ENCODE results near the gene ATP6V1G2. TPM values are rescaled to one million over a fixed set of nuclear protein-coding genes. Genes with fewer than 3 reads are reported as not detected.

ATP6V1G2 gene
- polyA plus RNA-seq, 1 donor (not counting 4 experiments of a cell fraction or from before 2014, with no cell fraction given) = 1.3 TPM

- TF ChIP-seq CTCF (optimal IDR thresholded peaks at IDR 0.05 in 1 of 3, IDR thresholded peaks at IDR 0.05 in 1 of 3, conservative IDR thresholded peaks at IDR 0.05 in 1 of 3; ENCODE audit: extremely low read depth in 1 of 3, insufficient read depth in 2 of 3, low read length in 3 of 3) = no peak
- TF ChIP-seq EZH2 (IDR thresholded peaks at IDR 0.05; ENCODE audit: low read length) = no peak
- peaks cover 50 to 73% of the 10 kb centered on the region in 2 experiments for H3K36me3 ChIP-seq (ENCODE audit: control insufficient read depth in 2 of 2, extremely low read depth in 1 of 2, insufficient read depth in 2 of 2, low read length in 2 of 2)
- no peak overlapping the region for H3K4me2 ChIP-seq (ENCODE audit: control insufficient read depth, extremely low read depth, insufficient read depth, low read depth, low read length)
- H4K20me1 ChIP-seq (ENCODE audit: control insufficient read depth, extremely low read depth, insufficient read depth, low read length) = peaks cover 46% of the 10 kb centered on the region
- FAIRE-seq = no peak
- no peaks in the 10 kb centered on the region for H3K9me3 ChIP-seq (ENCODE audit: control insufficient read depth, low read depth, low read length)
- H3K9me1 ChIP-seq (ENCODE audit: control insufficient read depth, extremely low read depth, insufficient read depth, low read length) = no peaks in the 10 kb centered on the region
- no peak overlapping the region for H3K9ac ChIP-seq (ENCODE audit: control insufficient read depth, extremely low read depth, insufficient read depth, low read length)
- peaks cover 71% of the 10 kb centered on the region for H3K79me2 ChIP-seq (ENCODE audit: control insufficient read depth, insufficient read depth, low read length)
- no peaks in the 10 kb centered on the region for H3K27me3 ChIP-seq (ENCODE audit: control insufficient read depth, extremely low read depth, insufficient read depth, low read length)
- H3K27ac ChIP-seq (ENCODE audit: control insufficient read depth, insufficient read depth, low read length) = no peak overlapping the region
- H2AFZ ChIP-seq (ENCODE audit: control insufficient read depth, low read length) = no peak overlapping the region
- DNase-seq (ENCODE audit: low read depth, low spot score) = no peak
- H3K4me3 ChIP-seq (ENCODE audit: control insufficient read depth in 2 of 3, extremely low read depth in 1 of 3, insufficient read depth in 2 of 3, low read depth in 1 of 3, low read length in 3 of 3) = no peak overlapping the region
- dilution Hi-C loops (cut with MboI; ENCODE audit: extremely low pct_ligation_motif_present, low sequenced_read_pairs) = no loop called here
- peaks cover 23% of the 10 kb centered on the region for H3K4me1 ChIP-seq (ENCODE audit: control insufficient read depth, extremely low read depth, insufficient read depth, low read length)
Measured at GRCh38 chr6:31535538-31536324, 10.7 kb downstream of the ATP6V1G2 start.

- H3K79me2 ChIP-seq (ENCODE audit: control insufficient read depth, insufficient read depth, low read length) = peaks cover 59% of the 10 kb centered on the region
- peaks cover 13% of the 10 kb centered on the region for H3K4me1 ChIP-seq (ENCODE audit: control insufficient read depth, extremely low read depth, insufficient read depth, low read length)
- peaks cover 55 to 69% of the 10 kb centered on the region in 2 experiments for H3K36me3 ChIP-seq (ENCODE audit: control insufficient read depth in 2 of 2, extremely low read depth in 1 of 2, insufficient read depth in 2 of 2, low read length in 2 of 2)
- H4K20me1 ChIP-seq (ENCODE audit: control insufficient read depth, extremely low read depth, insufficient read depth, low read length) = peaks cover 39% of the 10 kb centered on the region
- H3K9me3 ChIP-seq (ENCODE audit: control insufficient read depth, low read depth, low read length) = no peaks in the 10 kb centered on the region
- no peak overlapping the region for H2AFZ ChIP-seq (ENCODE audit: control insufficient read depth, low read length)
- no peak overlapping the region for H3K4me3 ChIP-seq (ENCODE audit: control insufficient read depth in 2 of 3, extremely low read depth in 1 of 3, insufficient read depth in 2 of 3, low read depth in 1 of 3, low read length in 3 of 3)
- no peaks in the 10 kb centered on the region for H3K9me1 ChIP-seq (ENCODE audit: control insufficient read depth, extremely low read depth, insufficient read depth, low read length)
- dilution Hi-C loops (cut with MboI; ENCODE audit: extremely low pct_ligation_motif_present, low sequenced_read_pairs) = no loop called here
- TF ChIP-seq CTCF (optimal IDR thresholded peaks at IDR 0.05 in 1 of 3, IDR thresholded peaks at IDR 0.05 in 1 of 3, conservative IDR thresholded peaks at IDR 0.05 in 1 of 3; ENCODE audit: extremely low read depth in 1 of 3, insufficient read depth in 2 of 3, low read length in 3 of 3) (no peak), EZH2 (IDR thresholded peaks at IDR 0.05; ENCODE audit: low read length) (no peak)
- no peaks in the 10 kb centered on the region for H3K27me3 ChIP-seq (ENCODE audit: control insufficient read depth, extremely low read depth, insufficient read depth, low read length)
- DNase-seq (ENCODE audit: low read depth, low spot score) (no peak), FAIRE-seq (no peak)
- H3K4me2 ChIP-seq (ENCODE audit: control insufficient read depth, extremely low read depth, insufficient read depth, low read depth, low read length) = no peak overlapping the region
- no peak overlapping the region for H3K9ac ChIP-seq (ENCODE audit: control insufficient read depth, extremely low read depth, insufficient read depth, low read length)
- H3K27ac ChIP-seq (ENCODE audit: control insufficient read depth, insufficient read depth, low read length) = no peak overlapping the region
Measured at GRCh38 chr6:31534521-31535040, 11.8 kb downstream of the ATP6V1G2 start.
